GM11168 (cell line): ENCODE results near the gene ARAF.

ENCODE experiments used
- in situ Hi-C: fragments of 300-500 bp; cut with MboI; formaldehyde crosslinking; loops from one replicate; pipeline ENCODE4 v1.12.0; 2022; ENCODE audit warnings: low sequenced_read_pairs; ENCODE audit not compliant: unreplicated experiment

ARAF gene

DNA sequence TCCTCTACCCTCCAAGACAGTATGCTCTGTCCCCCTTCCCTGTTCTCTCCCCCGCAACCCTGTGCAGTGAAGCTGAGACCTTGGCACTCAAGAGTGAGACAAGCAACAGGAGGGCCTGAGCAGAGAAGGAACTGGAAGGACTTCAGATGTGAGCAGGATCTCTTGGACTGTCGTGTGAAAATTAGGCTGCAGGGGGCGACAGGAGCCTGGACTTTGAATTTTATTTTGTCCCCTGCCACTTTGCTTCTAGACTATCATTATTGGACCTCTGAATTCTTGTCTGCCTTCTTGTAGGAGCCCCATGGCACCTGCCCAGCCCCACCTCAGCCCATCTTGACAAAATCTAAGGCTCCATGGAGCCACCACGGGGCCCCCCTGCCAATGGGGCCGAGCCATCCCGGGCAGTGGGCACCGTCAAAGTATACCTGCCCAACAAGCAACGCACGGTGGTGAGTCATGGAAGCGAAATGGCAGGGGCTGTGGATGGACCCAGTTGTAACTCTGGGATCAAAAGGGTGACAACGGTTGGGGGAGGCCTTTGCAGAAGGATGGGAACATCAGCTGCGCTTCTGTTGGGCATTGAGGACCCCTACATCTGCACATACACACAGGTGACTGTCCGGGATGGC is 1.7 kb downstream of the ARAF start:
- in situ Hi-C loops, result no loop called here

DNA sequence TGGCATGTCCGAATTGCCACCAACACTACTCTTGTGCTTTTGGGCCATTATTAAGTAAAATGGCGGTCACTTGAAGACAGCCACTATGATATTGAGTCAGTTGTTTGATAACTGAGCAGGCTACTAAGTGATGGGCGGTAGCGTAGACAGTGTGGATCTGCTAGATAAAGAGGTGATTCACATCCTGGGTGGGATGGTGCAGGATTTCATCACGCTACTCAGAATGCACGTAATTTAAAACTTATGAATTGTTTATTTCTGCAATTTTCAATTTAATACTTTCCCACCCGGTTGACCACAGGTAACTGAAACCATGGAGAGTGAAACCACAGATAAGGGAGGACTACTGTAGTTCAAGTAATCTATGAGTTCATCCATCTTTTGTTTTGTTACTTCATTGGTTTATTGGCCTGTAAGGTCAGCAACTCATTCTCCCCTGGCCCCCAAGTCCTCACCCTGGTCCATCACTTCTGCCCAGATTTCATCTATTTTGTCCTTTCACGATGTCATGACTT is 2.9 kb downstream of the ARAF start:
- in situ Hi-C loops, result no loop called here

DNA sequence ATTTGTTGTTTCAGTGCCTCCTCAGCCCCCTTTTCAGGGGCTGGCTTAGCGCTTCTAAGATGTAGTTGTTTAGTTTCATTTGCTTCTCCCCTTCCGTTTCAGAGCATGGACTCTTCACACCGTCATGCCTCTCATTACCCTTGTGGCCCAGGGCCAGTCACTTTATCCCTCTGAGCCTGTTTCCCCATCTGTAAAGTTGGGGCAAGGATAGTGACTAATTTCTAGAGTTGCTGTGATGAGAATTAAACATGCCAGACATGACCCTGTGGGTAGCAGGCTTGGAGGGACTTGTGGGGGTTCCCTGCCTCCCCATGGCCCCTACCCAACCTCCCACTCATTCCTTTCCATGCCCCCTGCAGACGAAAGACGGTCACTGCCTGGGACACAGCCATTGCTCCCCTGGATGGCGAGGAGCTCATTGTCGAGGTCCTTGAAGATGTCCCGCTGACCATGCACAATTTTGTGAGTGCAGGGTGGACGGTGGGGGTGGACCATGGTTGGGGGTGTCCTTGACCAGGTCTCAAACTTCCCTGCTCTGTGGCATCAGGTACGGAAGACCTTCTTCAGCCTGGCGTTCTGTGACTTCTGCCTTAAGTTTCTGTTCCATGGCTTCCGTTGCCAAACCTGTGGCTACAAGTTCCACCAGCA is 3.6 kb downstream of the ARAF start:
- in situ Hi-C loops, result no loop called here

DNA sequence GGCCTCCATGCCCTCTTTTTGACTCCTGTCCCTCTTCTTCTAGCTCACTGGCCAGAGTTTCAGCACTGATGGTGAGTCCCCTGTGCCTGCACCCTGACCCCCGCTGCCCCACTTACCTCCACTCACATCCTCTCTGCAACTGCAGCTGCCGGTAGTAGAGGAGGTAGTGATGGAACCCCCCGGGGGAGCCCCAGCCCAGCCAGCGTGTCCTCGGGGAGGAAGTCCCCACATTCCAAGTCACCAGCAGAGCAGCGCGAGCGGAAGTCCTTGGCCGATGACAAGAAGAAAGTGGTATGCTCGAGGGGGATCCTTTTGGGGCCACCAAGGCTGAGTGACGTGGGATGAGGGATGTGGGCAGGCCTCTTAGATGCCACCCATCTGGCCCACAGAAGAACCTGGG is 5.8 kb downstream of the ARAF start:
- in situ Hi-C loops, result no loop called here

DNA sequence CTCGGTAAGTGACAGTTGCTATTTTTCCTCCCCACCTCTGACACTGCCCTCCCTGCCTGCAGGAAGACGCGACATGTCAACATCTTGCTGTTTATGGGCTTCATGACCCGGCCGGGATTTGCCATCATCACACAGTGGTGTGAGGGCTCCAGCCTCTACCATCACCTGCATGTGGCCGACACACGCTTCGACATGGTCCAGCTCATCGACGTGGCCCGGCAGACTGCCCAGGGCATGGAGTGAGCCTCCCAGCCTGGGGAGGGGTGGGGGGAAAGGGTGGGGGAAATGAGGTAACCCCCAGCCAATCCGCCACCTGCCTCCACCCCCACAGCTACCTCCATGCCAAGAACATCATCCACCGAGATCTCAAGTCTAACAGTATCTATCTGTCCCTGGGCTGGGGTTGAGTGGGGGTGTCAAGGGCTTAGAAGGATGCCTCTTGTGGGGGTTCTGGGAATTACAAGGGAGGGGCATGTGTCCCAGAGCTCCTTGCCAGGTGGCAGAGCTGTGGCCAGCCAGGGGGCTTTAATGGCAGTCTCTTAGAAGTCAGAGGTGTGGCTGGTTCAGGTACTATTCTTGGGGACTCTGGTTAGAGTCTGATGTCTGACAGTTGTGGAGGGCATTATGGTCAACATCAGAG is 7.8 kb downstream of the ARAF start:
- in situ Hi-C loops, result no loop called here

DNA sequence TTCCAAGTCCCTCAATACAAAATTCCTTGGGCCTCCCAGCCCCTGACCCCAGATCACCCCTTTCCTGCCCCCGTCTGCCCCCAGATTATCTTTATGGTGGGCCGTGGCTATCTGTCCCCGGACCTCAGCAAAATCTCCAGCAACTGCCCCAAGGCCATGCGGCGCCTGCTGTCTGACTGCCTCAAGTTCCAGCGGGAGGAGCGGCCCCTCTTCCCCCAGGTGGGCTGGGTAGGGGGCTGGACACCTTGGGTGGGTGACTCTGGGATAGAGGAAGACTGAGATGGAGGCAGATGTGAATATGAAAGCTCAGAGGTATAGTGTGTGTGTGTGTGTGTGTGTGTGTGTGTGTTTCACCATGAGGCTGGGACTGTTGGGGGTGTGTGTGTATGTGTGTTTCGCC is 9.8 kb downstream of the ARAF start:
- in situ Hi-C loops, result no loop called here

DNA sequence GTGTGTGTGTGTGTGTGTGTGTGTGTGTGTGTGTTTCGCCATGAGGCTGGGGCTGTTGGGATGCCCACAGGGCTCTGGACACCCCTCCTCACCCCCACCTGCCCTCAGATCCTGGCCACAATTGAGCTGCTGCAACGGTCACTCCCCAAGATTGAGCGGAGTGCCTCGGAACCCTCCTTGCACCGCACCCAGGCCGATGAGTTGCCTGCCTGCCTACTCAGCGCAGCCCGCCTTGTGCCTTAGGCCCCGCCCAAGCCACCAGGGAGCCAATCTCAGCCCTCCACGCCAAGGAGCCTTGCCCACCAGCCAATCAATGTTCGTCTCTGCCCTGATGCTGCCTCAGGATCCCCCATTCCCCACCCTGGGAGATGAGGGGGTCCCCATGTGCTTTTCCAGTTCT is 10.2 kb downstream of the ARAF start:
- in situ Hi-C loops, result no loop called here

DNA sequence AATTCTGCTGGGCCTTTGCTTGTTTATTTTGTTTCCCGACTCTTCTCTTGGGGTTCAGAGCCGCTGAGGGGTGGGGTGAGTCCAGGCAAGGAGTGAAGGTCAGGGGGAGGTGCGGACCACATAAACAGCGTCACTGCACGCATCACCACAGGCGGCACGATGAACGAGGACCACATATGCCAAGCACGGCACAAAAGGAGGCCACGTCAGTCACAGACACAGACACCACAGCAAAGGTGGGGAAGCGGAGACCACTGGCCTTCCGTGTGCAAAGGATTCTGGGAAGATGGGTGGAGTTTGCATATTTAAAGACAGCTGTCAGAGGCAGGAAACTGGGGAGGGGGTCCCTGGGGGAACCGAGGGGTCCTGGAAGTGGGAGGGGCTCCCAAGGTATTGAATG is 10.9 kb downstream of the ARAF start:
- in situ Hi-C loops, result no loop called here

DNA sequence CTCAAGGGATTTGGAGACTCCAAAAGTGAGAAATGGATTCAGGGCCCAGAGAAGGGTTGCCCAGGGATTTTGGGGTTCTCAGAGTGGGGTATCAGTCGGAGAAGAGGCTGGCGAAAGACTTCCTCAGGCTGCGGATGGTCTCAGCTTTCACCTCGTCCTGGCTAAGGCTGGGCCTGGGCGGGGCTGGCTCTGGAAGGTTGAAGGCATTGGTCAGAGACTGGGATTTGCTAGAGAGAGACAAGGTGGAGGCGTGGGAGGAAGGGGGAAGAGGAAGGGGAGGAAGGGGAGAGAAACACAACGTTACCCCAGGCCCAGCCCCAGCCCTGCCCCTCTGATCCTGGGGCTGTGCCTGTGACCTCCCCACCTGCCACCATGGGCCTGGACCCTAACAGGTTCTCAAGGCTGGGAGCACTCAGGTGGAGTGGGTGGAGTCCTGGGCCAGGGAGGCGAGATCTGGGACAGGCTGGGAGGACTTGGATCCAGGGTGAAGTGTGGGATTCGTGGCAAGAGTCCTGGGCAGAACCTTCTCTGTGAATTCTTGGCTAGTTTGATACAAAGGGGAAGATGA is 11.9 kb downstream of the ARAF start:
- in situ Hi-C loops, result no loop called here

DNA sequence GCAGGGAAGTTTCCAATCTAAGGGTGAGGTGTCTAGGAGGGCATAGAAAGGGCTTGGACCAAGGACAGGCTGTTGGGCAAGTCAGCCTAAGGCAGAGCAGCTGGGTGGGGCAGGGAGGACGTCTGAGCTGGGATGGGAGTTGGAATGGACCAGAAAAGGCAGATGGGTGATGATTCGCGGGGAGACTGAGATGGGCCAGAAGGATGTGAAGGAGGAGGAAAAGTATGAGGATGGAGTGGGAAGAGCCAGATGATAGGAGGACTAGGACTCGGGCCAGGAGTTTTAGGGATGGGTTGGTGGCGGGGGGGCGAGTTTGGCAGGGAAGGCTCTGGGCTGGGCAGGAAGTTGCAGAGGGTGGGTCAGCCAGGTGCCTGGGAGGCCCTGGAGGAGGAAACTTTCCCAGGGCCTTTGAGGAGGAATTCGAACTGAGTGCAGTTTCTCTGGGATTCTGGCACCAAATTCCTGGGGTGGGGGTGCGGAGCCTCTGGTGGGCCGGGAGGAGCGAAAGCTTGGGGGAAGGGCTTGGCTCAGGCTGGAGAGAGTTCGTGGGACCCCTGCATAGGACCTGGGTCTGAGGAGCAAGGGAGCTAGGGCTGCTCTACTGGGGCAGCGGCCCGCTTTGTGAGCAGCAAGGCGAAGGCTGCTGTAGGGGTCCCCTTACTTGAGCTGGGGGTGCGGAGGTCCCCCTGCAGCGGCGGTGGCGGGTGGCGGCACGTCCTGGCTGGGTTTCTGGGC is 12.5 kb downstream of the ARAF start:
- in situ Hi-C loops, result no loop called here

DNA sequence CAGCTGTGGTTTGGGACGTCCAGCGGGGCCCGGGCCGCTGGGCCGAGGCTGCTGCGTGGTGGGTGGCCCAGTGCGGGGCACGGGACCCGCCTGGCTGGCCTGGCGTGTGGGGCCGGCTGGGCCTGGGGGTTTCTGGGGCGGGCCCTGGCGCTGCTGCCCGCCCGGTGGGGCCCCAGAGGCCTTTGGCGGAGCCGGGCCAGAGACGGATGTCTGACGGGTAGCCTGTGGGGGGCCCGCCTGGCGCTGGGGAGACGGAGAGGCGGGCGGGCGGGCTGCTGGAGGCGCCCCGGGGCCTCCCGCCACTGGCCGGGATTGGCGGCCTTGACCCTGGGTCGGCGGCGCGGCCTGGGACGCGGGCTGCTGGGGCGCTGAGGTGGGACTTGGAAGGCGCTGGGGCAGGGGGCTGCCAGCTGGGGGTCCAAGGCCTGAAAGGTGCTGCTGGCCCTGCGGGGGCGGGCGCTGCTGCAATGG is 13.1 kb downstream of the ARAF start:
- in situ Hi-C loops, result no loop called here

DNA sequence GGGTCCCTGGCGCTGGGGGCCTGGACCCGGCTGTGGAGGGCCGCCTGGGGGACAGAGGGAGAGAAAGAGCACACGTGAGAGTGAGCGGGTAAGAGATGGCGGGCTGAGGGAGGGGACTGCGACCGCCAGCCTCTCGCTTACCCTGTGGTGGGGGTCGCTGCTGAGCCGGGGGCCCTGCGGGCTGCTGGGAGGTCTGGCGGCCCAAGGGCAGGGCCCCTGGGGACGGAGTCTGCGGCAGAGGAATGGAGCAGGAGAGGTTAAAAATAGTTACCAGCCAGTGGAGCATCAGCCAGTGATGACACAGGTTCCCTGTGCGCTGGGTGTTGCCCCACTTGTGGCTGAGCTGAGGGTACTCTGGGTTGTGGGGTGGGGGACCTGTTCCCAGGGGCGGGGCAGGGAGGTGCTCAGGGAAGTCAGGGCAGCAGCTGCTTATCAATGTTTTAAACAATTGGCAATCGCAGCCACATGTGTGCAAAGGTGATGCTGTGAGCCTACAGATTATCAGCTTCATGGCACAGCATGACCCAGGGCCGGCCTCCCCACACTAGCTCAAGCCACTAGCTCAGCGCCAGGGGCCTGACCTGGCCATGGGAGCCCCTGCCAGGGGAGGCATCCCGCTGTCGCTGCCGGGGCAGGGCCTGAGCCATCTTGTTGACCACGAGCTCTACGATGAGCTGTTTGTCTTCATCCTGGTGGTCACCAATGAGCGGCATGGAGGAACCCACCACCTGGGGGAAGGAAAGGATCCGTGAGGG is 13.7 kb downstream of the ARAF start:
- in situ Hi-C loops, result no loop called here

DNA sequence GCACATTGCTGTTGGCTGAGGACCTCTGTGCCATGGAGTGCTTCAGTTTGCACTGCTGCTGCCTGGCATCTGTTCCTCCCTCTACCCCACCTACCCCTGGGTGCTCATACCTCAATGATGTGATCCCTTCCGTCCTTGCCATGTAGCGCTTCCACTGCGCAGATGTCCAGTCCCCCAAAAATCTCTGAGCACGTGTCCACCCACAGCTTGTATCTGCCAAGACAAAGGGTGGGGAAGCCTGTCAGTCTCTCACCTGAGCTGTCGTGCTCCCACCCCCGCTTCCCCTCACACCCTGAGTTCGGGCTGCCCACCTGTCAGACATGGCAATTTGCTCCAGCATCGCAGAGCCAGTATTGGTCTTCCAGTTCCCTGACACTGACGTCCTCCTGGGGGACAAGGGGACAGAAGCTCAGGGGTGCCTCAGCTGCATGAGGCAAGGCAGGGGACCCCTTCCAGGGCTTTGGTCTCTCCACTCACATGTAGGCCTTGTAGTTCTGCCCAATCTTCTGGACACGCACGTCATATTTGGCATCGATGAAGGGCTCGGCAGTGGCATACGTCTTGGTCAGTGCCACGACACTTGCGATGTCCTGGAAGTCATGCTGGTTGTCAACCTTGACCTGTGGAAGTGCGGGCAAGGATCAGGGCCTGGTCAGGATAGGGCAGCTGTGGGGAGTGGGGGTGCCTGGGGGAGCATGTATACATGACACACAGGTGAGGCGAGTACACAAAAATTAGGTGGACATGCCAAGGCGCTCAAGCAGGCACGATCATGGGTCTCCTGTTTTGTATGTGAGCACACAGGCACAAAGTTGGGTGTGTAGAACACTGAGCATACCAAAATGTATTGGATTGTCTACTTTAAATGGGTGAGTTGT is 15.3 kb downstream of the ARAF start:
- in situ Hi-C loops, result no loop called here

DNA sequence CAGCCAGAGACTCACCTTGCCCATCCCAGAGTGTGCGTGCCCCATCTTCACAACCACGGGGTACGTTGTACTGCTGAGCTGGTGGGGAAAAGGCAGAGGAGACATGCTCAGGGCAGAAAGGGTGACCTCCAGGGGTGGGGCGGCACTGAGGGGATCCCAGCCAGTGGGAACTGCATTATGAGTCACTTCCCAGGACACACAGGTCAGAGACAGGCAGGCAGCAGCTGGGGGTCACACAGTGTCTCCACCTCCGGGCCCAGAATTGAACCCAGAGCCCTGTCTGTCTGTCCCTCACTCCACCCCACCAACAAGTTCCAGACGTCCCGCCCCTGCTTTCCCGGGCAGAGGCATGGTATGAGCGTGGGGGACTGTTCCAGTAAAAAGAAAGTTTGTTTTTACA is 16.4 kb downstream of the ARAF start:
- in situ Hi-C loops, result no loop called here

DNA sequence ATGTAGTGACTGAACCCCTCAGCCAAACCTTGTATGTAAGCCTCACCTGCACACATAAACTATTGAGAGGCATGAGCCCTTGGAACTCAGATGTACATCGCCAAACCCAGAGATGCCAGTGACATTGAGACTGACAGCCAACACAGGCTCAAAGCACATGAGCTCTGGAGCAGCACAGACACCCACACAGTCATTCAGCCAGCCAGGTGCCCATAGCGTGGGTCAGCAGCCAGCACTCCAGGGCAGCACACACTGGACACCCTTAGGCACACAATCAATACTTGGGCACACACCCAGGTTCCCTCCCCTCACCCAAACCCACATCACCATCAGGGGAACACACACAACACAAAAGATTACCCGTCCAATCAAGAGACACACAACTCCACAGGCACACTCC is 16.9 kb downstream of the ARAF start:
- in situ Hi-C loops, result no loop called here

DNA sequence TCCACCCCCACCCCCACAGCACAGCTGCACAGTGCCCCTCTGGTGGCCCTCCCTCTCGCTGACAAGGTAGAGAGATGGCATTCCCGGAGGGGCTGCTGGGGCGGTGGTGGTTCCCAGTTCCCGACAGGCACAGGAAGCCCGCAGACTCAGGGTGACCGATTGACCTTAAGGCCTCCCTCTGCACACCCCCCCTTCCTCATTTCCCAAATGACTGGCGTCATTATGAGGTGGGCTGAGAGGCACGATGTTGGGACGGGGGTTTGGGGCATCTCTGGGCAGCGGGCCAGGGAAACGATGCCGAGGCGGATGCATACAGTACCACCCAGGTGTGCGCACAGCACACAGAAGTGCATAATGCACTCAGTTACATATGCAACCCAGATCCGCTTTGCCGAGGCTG is 17.7 kb downstream of the ARAF start:
- in situ Hi-C loops, result no loop called here

DNA sequence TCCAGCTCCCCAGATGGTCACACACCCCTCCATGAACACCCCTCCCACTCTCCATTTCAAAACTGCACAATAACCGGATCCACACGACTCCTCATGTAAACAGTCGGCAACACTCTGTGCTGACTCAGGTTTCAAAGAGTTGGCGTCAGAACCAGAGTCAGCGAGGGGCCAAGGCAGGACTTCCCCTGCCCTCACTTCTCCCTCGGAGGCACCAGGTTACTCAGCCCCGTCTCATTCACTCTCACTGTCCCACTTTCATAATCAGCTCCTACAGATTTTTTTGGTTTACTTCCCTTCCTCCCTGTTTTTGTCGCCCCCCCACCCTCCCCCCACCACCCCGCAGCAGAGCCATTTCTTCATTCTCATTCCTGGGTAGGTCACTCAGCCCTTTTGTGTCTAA is 18.5 kb downstream of the ARAF start:
- in situ Hi-C loops, result no loop called here

DNA sequence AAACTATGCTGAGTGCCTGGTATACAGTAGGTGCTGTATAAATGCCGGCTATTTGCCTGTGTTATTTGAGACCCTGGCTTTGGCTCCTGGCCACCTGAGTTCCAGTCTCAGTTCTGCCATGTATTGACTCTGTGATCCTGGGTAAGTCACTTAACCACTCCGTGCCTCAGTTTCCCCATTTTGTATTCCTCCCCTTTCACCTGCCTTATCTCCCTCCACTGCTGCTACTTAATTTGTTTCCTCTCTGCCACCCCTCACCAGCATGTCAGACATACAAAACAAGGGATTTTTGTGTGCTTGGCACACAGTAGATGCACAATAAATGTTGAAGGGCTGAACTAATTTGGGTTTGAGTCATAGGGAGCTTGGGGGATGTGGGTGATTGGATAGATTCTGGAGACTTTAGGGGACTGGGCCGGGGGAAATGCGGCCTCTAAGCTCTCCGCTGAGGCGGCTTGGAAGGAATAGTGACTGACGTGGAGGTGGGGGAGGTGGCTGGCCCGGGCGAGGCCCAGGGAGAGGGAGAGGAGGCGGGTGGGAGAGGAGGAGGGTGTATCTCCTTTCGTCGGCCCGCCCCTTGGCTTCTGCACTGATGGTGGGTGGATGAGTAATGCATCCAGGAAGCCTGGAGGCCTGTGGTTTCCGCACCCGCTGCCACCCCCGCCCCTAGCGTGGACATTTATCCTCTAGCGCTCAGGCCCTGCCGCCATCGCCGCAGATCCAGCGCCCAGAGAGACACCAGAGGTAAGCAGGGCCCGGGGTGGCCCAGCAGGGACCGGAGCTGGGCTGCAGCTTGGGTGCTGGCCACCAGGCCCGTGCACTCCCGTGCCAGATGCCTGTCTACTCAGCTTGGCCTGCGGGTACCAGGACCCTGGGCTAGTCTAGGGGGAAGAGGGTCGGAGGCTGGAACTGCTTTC is 21.0 kb downstream of the ARAF start, which contains the start of gene TIMP1:
Gene TIMP1 (plus strand): TSS at position 706 of the 917 bp plus-strand sequence. CDS start 980 bp downstream, outside the sequence.
- in situ Hi-C loops, result no loop called here
